HFFc6 (cell line): ENCODE data around the gene FYB2. TPM values are rescaled to one million over a fixed set of nuclear protein-coding genes. Genes with fewer than 3 reads are reported as not detected.

ENCODE experiments used
- DNase-seq: peaks from one replicate; pipeline ENCODE4 v3.0.0-alpha.2; 2018
- H3K27ac Mint-ChIP-seq: 2 replicates; pipeline ENCODE4 v1.8.0; 2020; ENCODE audit warnings: mild to moderate bottlenecking, mixed read lengths
- H3K27me3 Mint-ChIP-seq: 2 replicates; pipeline ENCODE4 v1.8.0; 2021; ENCODE audit warnings: mild to moderate bottlenecking, moderate library complexity, mixed read lengths; ENCODE audit not compliant: insufficient read depth
- H3K36me3 Mint-ChIP-seq: 2 replicates; pipeline ENCODE4 v1.8.0; 2021; ENCODE audit warnings: low read depth, mixed read lengths
- H3K4me1 Mint-ChIP-seq: 2 replicates; pipeline ENCODE4 v1.8.0; 2020; ENCODE audit warnings: low read depth, mixed read lengths
- H3K4me3 Mint-ChIP-seq: 2 replicates; pipeline ENCODE4 v1.8.0; 2020; ENCODE audit warnings: mild to moderate bottlenecking, moderate library complexity, mixed read lengths
- H3K9me3 Mint-ChIP-seq: 2 replicates; pipeline ENCODE4 v1.8.0; 2020; ENCODE audit warnings: mild to moderate bottlenecking, mixed read lengths
- CTCF ChIP-seq: fragments of 200-600 bp; sonication (generic); IDR thresholded peaks from 2 replicates; pipeline ENCODE4 v1.5.0; 2021; ENCODE audit warnings: antibody characterized with exemption, mild to moderate bottlenecking
- total RNA-seq, 6 experiments: library from RNA; stranded (reverse); fragmentation: NEBNext Ultra II Directional; extraction: Animal tissue kit (Norgen Biotek cat#: 25700); gene quantifications; 2 replicates in 1 of 6; 3 replicates in 5 of 6; pipeline ENCODE4 v1.2.3, GENCODE V29; 2021

Gene FYB2
- total RNA-seq, 6 experiments from 2014 or later = 0.11 TPM; not detected in 5

GRCh38 chr1:56798053-56798471, 21.1 kb downstream of the FYB2 start:
- Mint-ChIP-seq H3K27ac (no peak overlapping the region), H3K27me3 (peaks cover 1% of the 10 kb centered on the region; the same call in 1 of the 2 replicates), H3K36me3 (no peaks in the 10 kb centered on the region), H3K4me1 (peaks cover 9% of the 10 kb centered on the region), H3K9me3 (no peaks in the 10 kb centered on the region), H3K4me3 (no peak overlapping the region)
- no peak for TF ChIP-seq CTCF
- peak; percentile 60 for DNase-seq

- no peak for DNase-seq
- Mint-ChIP-seq H3K9me3 (no peaks in the 10 kb centered on the region), H3K4me1 (peaks cover 9% of the 10 kb centered on the region), H3K36me3 (no peaks in the 10 kb centered on the region), H3K27me3 (peaks cover 1% of the 10 kb centered on the region; the same call in 1 of the 2 replicates), H3K27ac (no peak overlapping the region), H3K4me3 (no peak overlapping the region)
- no peak for TF ChIP-seq CTCF
Observed at GRCh38 chr1:56797065-56797685, 22.0 kb downstream of the FYB2 start.

GRCh38 chr1:56795870-56796269, 23.3 kb downstream of the FYB2 start:
- peaks cover 1% of the 10 kb centered on the region; the same call in 1 of the 2 replicates for H3K27me3 Mint-ChIP-seq
- H3K27ac Mint-ChIP-seq = no peak overlapping the region
- H3K9me3 Mint-ChIP-seq = no peaks in the 10 kb centered on the region
- no peak for DNase-seq
- H3K36me3 Mint-ChIP-seq = no peaks in the 10 kb centered on the region
- TF ChIP-seq CTCF = no peak
- no peak overlapping the region for H3K4me3 Mint-ChIP-seq
- peaks cover 9% of the 10 kb centered on the region for H3K4me1 Mint-ChIP-seq

- Mint-ChIP-seq H3K4me3 (no peak overlapping the region), H3K36me3 (no peaks in the 10 kb centered on the region), H3K27me3 (peaks cover 6% of the 10 kb centered on the region), H3K4me1 (no peaks in the 10 kb centered on the region), H3K9me3 (no peaks in the 10 kb centered on the region; the same call in 1 of the 2 replicates), H3K27ac (no peak overlapping the region)
- DNase-seq = no peak
- TF ChIP-seq CTCF = no peak
Observed at GRCh38 chr1:56790036-56790435, 29.2 kb downstream of the FYB2 start.

GRCh38 chr1:56788588-56788987, 30.6 kb downstream of the FYB2 start:
- Mint-ChIP-seq H3K27me3 (peaks cover 6% of the 10 kb centered on the region), H3K4me3 (no peak overlapping the region), H3K27ac (no peak overlapping the region), H3K4me1 (no peaks in the 10 kb centered on the region), H3K9me3 (no peaks in the 10 kb centered on the region; the same call in 1 of the 2 replicates), H3K36me3 (no peaks in the 10 kb centered on the region)
- DNase-seq = no peak
- no peak for TF ChIP-seq CTCF
